H1 (cell line): ENCODE measurements around the gene TYMS. TPM values are rescaled to one million over a fixed set of nuclear protein-coding genes. Genes with fewer than 3 reads are reported as not detected.

Experiments
- CTCF ChIA-PET: fragments of 300-600 bp; sonication (Branson Sonifier 250); formaldehyde crosslinking; loops from one replicate; lab custom pipeline; 2021; ENCODE audit not compliant: partially characterized antibody; lab: Charles Lee
- POLR2A ChIA-PET: fragments of 300-600 bp; sonication (Branson Sonifier 250); formaldehyde crosslinking; loops from one replicate; lab custom pipeline; 2021; ENCODE audit warnings: inconsistent platforms; ENCODE audit not compliant: partially characterized antibody; lab: Charles Lee
- DNase-seq, 2 experiments: peaks; one replicate each; pipeline versions ENCODE4 v3.0.0 to v3.0.0-alpha.2; 2010 to 2022; ENCODE audit warnings: low spot score in 2 of 2, low read depth in 1 of 2, mixed read lengths in 1 of 2
- FAIRE-seq: peaks from 2 replicates; lab custom pipeline; 2011; peaks lifted over from hg19 to GRCh38; lab: Jason Lieb, UNC
- H2AFZ ChIP-seq: 2 replicates; pipeline ENCODE4 v1.8.1; 2012; ENCODE audit warnings: low read length, inconsistent platforms
- H2AK5ac ChIP-seq: 2 replicates; pipeline ENCODE4 v1.6.1; 2013; ENCODE audit warnings: low read depth, low read length
- H2BK120ac ChIP-seq: replicated peaks from 2 replicates; pipeline ENCODE3; 2013; ENCODE audit warnings: low read depth, low read length, inconsistent platforms
- H2BK12ac ChIP-seq: 2 replicates; pipeline ENCODE4 v1.6.1; 2013; ENCODE audit warnings: low read depth, low read length
- H2BK15ac ChIP-seq: 2 replicates; pipeline ENCODE4 v1.6.1; 2013; ENCODE audit warnings: low read length
- H2BK20ac ChIP-seq: 2 replicates; pipeline ENCODE4 v1.6.1; 2013; ENCODE audit warnings: low read length
- H2BK5ac ChIP-seq: 2 replicates; pipeline ENCODE4 v1.6.1; 2013; ENCODE audit warnings: low read depth, low read length
- H3K14ac ChIP-seq: 2 replicates; pipeline ENCODE4 v1.6.1; 2013; ENCODE audit warnings: inconsistent platforms; ENCODE audit not compliant: insufficient read length
- H3K18ac ChIP-seq: 2 replicates; pipeline ENCODE4 v1.6.1; 2013; ENCODE audit warnings: low read length; ENCODE audit errors: extremely low read depth
- H3K23ac ChIP-seq: 2 replicates; pipeline ENCODE4 v1.6.1; 2013; ENCODE audit warnings: inconsistent platforms; ENCODE audit not compliant: insufficient read length
- H3K23me2 ChIP-seq: 2 replicates; pipeline ENCODE4 v1.6.1; 2013; ENCODE audit warnings: low read depth, low read length
- H3K27ac ChIP-seq: 2 replicates; pipeline ENCODE4 v1.6.1; 2011; ENCODE audit warnings: low read depth, low read length, inconsistent platforms
- H3K27me3 ChIP-seq, 4 experiments: replicated peaks in 1 of 4; 1 replicate in 1 of 4; 2 replicates in 3 of 4; pipeline versions ENCODE4 v1.6.1 to v1.8.1; 2011 to 2013; ENCODE audit warnings: low read length in 3 of 4, mild to moderate bottlenecking in 3 of 4, inconsistent platforms in 2 of 4, mixed read lengths in 2 of 4, moderate library complexity in 1 of 4; ENCODE audit not compliant: control insufficient read depth in 3 of 4, insufficient read depth in 3 of 4; ENCODE audit errors: extremely low read depth in 1 of 4
- H3K36me3 ChIP-seq, 4 experiments: 2 replicates each; pipeline versions ENCODE4 v1.6.1 to v1.8.1; 2011 to 2013; ENCODE audit warnings: mild to moderate bottlenecking in 4 of 4, low read length in 3 of 4, moderate library complexity in 2 of 4, control low read depth in 1 of 4, inconsistent platforms in 1 of 4; ENCODE audit not compliant: insufficient read depth in 4 of 4, control insufficient read depth in 2 of 4
- H3K4ac ChIP-seq: replicated peaks from 2 replicates; pipeline ENCODE3; 2013; ENCODE audit warnings: low read length, low read depth, mixed read lengths, inconsistent platforms; ENCODE audit not compliant: insufficient read length
- H3K4me1 ChIP-seq, 4 experiments: replicated peaks in 1 of 4; 1 replicate in 1 of 4; 2 replicates in 3 of 4; pipeline versions ENCODE4 v1.6.1 to v1.8.1; 2011 to 2013; ENCODE audit warnings: low read length in 3 of 4, inconsistent platforms in 2 of 4, mixed read lengths in 1 of 4; ENCODE audit not compliant: insufficient read depth in 4 of 4, control insufficient read depth in 3 of 4
- H3K4me2 ChIP-seq, 2 experiments: 2 replicates each; pipeline versions ENCODE4 v1.6.1 to v1.8.1; 2011 to 2013; ENCODE audit warnings: low read depth in 2 of 2, low read length in 2 of 2, control low read depth in 1 of 2, inconsistent platforms in 1 of 2, mild to moderate bottlenecking in 1 of 2; ENCODE audit not compliant: insufficient read depth in 1 of 2
- H3K4me3 ChIP-seq, 4 experiments: fragments of 200-600, 300-600 bp in 1 of 4; sonication (generic), shearing (Covaris generic), sonication (Bioruptor Twin) in 1 of 4; 2 replicates each; pipeline versions ENCODE4 v1.5.1 to v1.8.1; 2011 to 2016; ENCODE audit warnings: low read length in 4 of 4, low read depth in 3 of 4, control low read depth in 2 of 4, inconsistent platforms in 2 of 4, mild to moderate bottlenecking in 2 of 4, mixed read lengths in 1 of 4, moderate library complexity in 1 of 4; ENCODE audit not compliant: insufficient read depth in 2 of 4; ENCODE audit errors: extremely low read depth in 1 of 4
- H3K56ac ChIP-seq: replicated peaks from 2 replicates; pipeline ENCODE3; 2013; ENCODE audit warnings: low read depth, mild to moderate bottlenecking, mixed read lengths, low read length, inconsistent platforms; ENCODE audit not compliant: insufficient read length
- H3K79me1 ChIP-seq: 2 replicates; pipeline ENCODE4 v1.6.1; 2013; ENCODE audit warnings: low read depth, low read length, control low read depth
- H3K79me2 ChIP-seq, 2 experiments: 2 replicates each; pipeline versions ENCODE4 v1.6.1 to v1.8.1; 2012 to 2013; ENCODE audit warnings: low read length in 2 of 2, mild to moderate bottlenecking in 2 of 2, inconsistent platforms in 1 of 2; ENCODE audit not compliant: insufficient read depth in 2 of 2, control insufficient read depth in 1 of 2
- H3K9ac ChIP-seq, 4 experiments: replicated peaks in 1 of 4; 1 replicate in 1 of 4; 2 replicates in 3 of 4; pipeline versions ENCODE4 v1.6.1 to v1.8.1; 2011 to 2013; ENCODE audit warnings: low read depth in 3 of 4, low read length in 3 of 4, control low read depth in 2 of 4, mild to moderate bottlenecking in 2 of 4, moderate library complexity in 2 of 4, inconsistent platforms in 1 of 4; ENCODE audit errors: extremely low read depth in 1 of 4
- H3K9me3 ChIP-seq, 2 experiments: 2 replicates each; pipeline versions ENCODE4 v1.6.1 to v1.8.1; 2012 to 2013; ENCODE audit warnings: mild to moderate bottlenecking in 2 of 2, moderate library complexity in 2 of 2, control low read depth in 1 of 2, inconsistent platforms in 1 of 2, low read depth in 1 of 2, low read length in 1 of 2, mixed read lengths in 1 of 2; ENCODE audit not compliant: insufficient read depth in 2 of 2
- H4K20me1 ChIP-seq, 2 experiments: replicated peaks in 1 of 2; 2 replicates each; pipeline versions ENCODE3 to v1.8.1; 2011 to 2013; ENCODE audit warnings: inconsistent platforms in 2 of 2, low read length in 2 of 2, mild to moderate bottlenecking in 1 of 2; ENCODE audit not compliant: insufficient read depth in 2 of 2, control insufficient read depth in 1 of 2
- H4K5ac ChIP-seq: 2 replicates; pipeline ENCODE4 v1.6.1; 2013; ENCODE audit warnings: low read length, low read depth, mixed read lengths, inconsistent platforms; ENCODE audit not compliant: insufficient read length
- H4K8ac ChIP-seq: 2 replicates; pipeline ENCODE4 v1.8.0; 2013; ENCODE audit warnings: mild to moderate bottlenecking, moderate library complexity, low read length, inconsistent platforms; ENCODE audit not compliant: insufficient read depth; ENCODE audit errors: extremely low read depth
- H4K91ac ChIP-seq: replicated peaks from 2 replicates; pipeline ENCODE3; 2013; ENCODE audit warnings: low read length, mixed read lengths, inconsistent platforms; ENCODE audit not compliant: insufficient read length
- ASH2L ChIP-seq: fragments of 200-600, 300-600 bp; sonication (generic); IDR thresholded peaks from one replicate; pipeline ENCODE4 v1.7.1; 2017; ENCODE audit warnings: low read length
- BACH1 ChIP-seq: IDR thresholded peaks from 2 replicates; pipeline ENCODE4 v1.6.1; 2012; ENCODE audit warnings: low read length, improper control_type of control experiment
- BCL11A ChIP-seq, 2 experiments: IDR thresholded peaks; one replicate each; pipeline ENCODE4 v1.6.1; 2011; ENCODE audit warnings: low read depth in 2 of 2, low read length in 2 of 2, mild to moderate bottlenecking in 2 of 2
- CEBPB ChIP-seq: IDR thresholded peaks from 2 replicates; pipeline ENCODE4 v1.6.1; 2012; ENCODE audit warnings: low read depth, low read length
- GABPA ChIP-seq: IDR thresholded peaks from 2 replicates; pipeline ENCODE4 v1.6.1; 2011; ENCODE audit warnings: mild to moderate bottlenecking, low read length, moderate library complexity, borderline replicate concordance; ENCODE audit not compliant: insufficient read depth
- JUND ChIP-seq: IDR thresholded peaks from 2 replicates; pipeline ENCODE4 v1.6.1; 2011; ENCODE audit warnings: mild to moderate bottlenecking, improper control_type of control experiment, low read length
- MAFK ChIP-seq: IDR thresholded peaks from 2 replicates; pipeline ENCODE4 v1.6.1; 2012; ENCODE audit warnings: low read depth, mild to moderate bottlenecking, improper control_type of control experiment, low read length
- RFX5 ChIP-seq: IDR thresholded peaks from 2 replicates; pipeline ENCODE4 v1.6.1; 2011; ENCODE audit warnings: low read depth, low read length, improper control_type of control experiment, borderline replicate concordance
- RXRA ChIP-seq: IDR thresholded peaks from 2 replicates; pipeline ENCODE4 v1.6.1; 2011; ENCODE audit warnings: low read depth, mild to moderate bottlenecking, low read length, moderate library complexity; ENCODE audit not compliant: insufficient read depth
- SIRT6 ChIP-seq: IDR thresholded peaks from one replicate; pipeline ENCODE4 v1.7.1; 2012; ENCODE audit warnings: low read length, inconsistent platforms
- SUZ12 ChIP-seq: fragments of 200-600 bp; sonication (generic); IDR thresholded peaks from 2 replicates; pipeline ENCODE4 v1.6.1; 2012; ENCODE audit warnings: mild to moderate bottlenecking, inconsistent platforms, low read length, moderate library complexity, mixed read lengths
- TAF7 ChIP-seq: optimal IDR thresholded peaks from 2 replicates; pipeline ENCODE3; 2011; ENCODE audit warnings: low read depth, mild to moderate bottlenecking, inconsistent platforms, low read length, moderate library complexity, borderline replicate concordance
- TEAD4 ChIP-seq: IDR thresholded peaks from 2 replicates; pipeline ENCODE4 v1.6.1; 2012; ENCODE audit warnings: low read depth, low read length, inconsistent platforms, mixed read lengths
- WGBS, 2 experiments: shearing (Covaris generic) in 1 of 2; methylation state at CpG; one replicate each; pipeline versions ENCODE4 v1.1.6 to v1.1.7; 2013 to 2015; ENCODE audit warnings: low lambda C conversion rate in 2 of 2, mixed read lengths in 2 of 2, inconsistent platforms in 1 of 2, low coverage in 1 of 2, missing lambda C conversion rate in 1 of 2; ENCODE audit not compliant: insufficient replicate concordance in 2 of 2, insufficient coverage in 1 of 2, insufficient read length in 1 of 2; ENCODE audit errors: extremely low coverage in 1 of 2, missing lambda C conversion rate in 1 of 2; 5-methylcytosine and 5-hydroxymethylcytosine counted together
- polyA plus RNA-seq, 7 experiments: library from polyadenylated mRNA; depleted of rRNA in 3 of 7; stranded (reverse) in 5 of 7; unstranded in 2 of 7; fragments of >200 nt in 5 of 7; fragments of 200-250 nt in 2 of 7; gene quantifications; 1 replicate in 5 of 7; 2 replicates in 1 of 7; 4 replicates in 1 of 7; pipeline versions ENCODE4 v1.2.1 to v1.2.3, GENCODE V29; 2011 to 2013; ENCODE audit warnings: missing spikeins in 2 of 7, mixed read lengths in 2 of 7
- total RNA-seq: library from RNA; stranded (reverse); fragmentation: NEBNext Ultra II Directional; extraction: Animal tissue kit (Norgen Biotek cat#: 25700); gene quantifications from 2 replicates; pipeline ENCODE4 v1.2.1, GENCODE V29; 2021

The TYMS gene
- total and polyA plus RNA-seq, 2 of the 8 experiments (the other 6 are each of a cell fraction or from before 2014, with no cell fraction given), result 91.9 to 110 TPM

DNA sequence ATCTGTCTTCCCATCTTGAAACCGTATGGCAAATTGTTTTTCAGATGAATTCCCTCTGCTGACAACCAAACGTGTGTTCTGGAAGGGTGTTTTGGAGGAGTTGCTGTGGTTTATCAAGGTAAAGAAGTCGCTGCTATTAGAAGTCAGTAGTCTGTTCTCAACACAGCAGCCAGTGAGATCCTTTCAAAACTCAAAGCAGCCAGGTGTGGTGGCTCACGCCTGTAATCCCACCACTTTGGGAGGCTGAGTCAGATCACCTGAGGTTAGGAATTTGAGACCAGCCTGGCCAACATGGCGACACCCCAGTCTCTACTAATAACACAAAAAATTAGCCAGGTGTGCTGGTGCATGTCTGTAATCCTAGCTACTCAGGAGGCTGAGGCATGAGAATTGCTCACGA lies 2.1 kb downstream of the TYMS start:
- Histone ChIP-seq H2BK15ac (no peak overlapping the region), H3K27ac (no peak overlapping the region), H4K20me1 (peaks cover 2 to 5% of the 10 kb centered on the region in 2 experiments), H2BK5ac (no peak overlapping the region), H3K23ac (no peak overlapping the region), H3K27me3 (no peaks in the 10 kb centered on the region), H3K36me3 (peaks cover 10 to 34% (median 16%) of the 10 kb centered on the region in 4 experiments; a peak in 7 of 8 replicates), H3K14ac (no peak overlapping the region), H4K91ac (no peak overlapping the region), H3K79me1 (peaks cover 11% of the 10 kb centered on the region), H3K4me3 (no peak overlapping the region), H3K4me2 (peak overlapping the region; percentile 78; a peak in 1 of 4 replicates), H3K9ac (no peak overlapping the region), H4K8ac (no peak overlapping the region), H3K4me1 (peaks cover 0 to 10% (median 5%) of the 10 kb centered on the region in 4 experiments; a peak in 5 of 7 replicates), H3K9me3 (peaks cover 5 to 7% of the 10 kb centered on the region in 2 experiments; a peak in 3 of 4 replicates), H3K79me2 (peaks cover 0 to 44% of the 10 kb centered on the region in 2 experiments; a peak in 3 of 4 replicates), H2BK20ac (no peak overlapping the region), H3K23me2 (peaks cover 4% of the 10 kb centered on the region; the same call in 1 of the 2 replicates), H3K18ac (no peak overlapping the region), H3K4ac (no peak overlapping the region), H2AK5ac (no peak overlapping the region), H2AFZ (no peak overlapping the region), H2BK120ac (no peak overlapping the region), H2BK12ac (no peak overlapping the region), H3K56ac (no peak overlapping the region), H4K5ac (no peak overlapping the region)
- FAIRE-seq (no peak), DNase-seq (no peak)
- 89% methylated on average over 6 of the region's 6 CpGs; no CpG with 5 or more reads in 1 of the 2 experiments for WGBS, 2 experiments
- POLR2A ChIA-PET, result interaction anchor here (1.5 kb wide), 1 partner anchor 9 kb away, joined by 4 read pairs; no protein-coding TSS in a partner anchor
- CTCF ChIA-PET, result interaction anchor here (0.7 to 1.4 kb wide), 6 partner anchors 13 to 171 kb away, joined by 3 to 4 read pairs (median 4); no protein-coding TSS in a partner anchor
- TF ChIP-seq JUND, result no peak
- TF ChIP-seq TAF7, result no peak
- TF ChIP-seq RFX5, result no peak
- no peak for TF ChIP-seq BACH1
- no peak for TF ChIP-seq BCL11A (IDR thresholded peaks at IDR 0.05; ENCODE audit: low read depth in 2 of 2, low read length in 2 of 2)
- TF ChIP-seq RXRA, result no peak
- no peak for TF ChIP-seq GABPA
- no peak for TF ChIP-seq ASH2L
- no peak for TF ChIP-seq SUZ12
- TF ChIP-seq MAFK, result no peak
- no peak for TF ChIP-seq SIRT6
- no peak for TF ChIP-seq CEBPB
- no peak for TF ChIP-seq TEAD4
